Measurements from ENCODE around the gene NR0B2.

GRCh38 chr1:26961826-26962225 is 48.1 kb upstream of the NR0B2 start:
- TF ChIP-seq CTCF (conservative IDR thresholded peaks at IDR 0.05) (no peak), EZH2 (IDR thresholded peaks at IDR 0.05; ENCODE audit: low read depth) (no peak)

All from PC-9 (cell line).